Measurements from ENCODE around the gene SPATA24. TPM values are rescaled to one million over a fixed set of nuclear protein-coding genes. Genes with fewer than 3 reads are reported as not detected.
"Not testable (repeated sequence)": the region's sequence is repeated elsewhere in the genome, so short reads cannot be mapped to it uniquely, and the experiment has no call there.

Gene SPATA24
- total RNA-seq, 1 donor from 2014 or later, result 6.2 TPM

- H3K4me1 Mint-ChIP-seq (ENCODE audit: low read depth, unreplicated experiment), result peaks cover 5% of the 10 kb centered on the region
- no peaks in the 10 kb centered on the region for H3K36me3 Mint-ChIP-seq (ENCODE audit: unreplicated experiment)
- no peak overlapping the region for H3K27ac Mint-ChIP-seq (ENCODE audit: unreplicated experiment)
- no peaks in the 10 kb centered on the region for H3K27me3 Mint-ChIP-seq (ENCODE audit: unreplicated experiment)
- H3K4me3 Mint-ChIP-seq (ENCODE audit: unreplicated experiment), result no peak overlapping the region
- DNase-seq, result no peak
- no peak for TF ChIP-seq CTCF (IDR thresholded peaks at IDR 0.05; ENCODE audit: partially characterized antibody, unreplicated experiment)
- no peaks in the 10 kb centered on the region for H3K9me3 Mint-ChIP-seq (ENCODE audit: unreplicated experiment)
Observed at GRCh38 chr5:139445325-139446170, 41.7 kb upstream of the SPATA24 start.

GRCh38 chr5:139443831-139444453 lies 40.1 kb upstream of the SPATA24 start:
- H3K4me1 Mint-ChIP-seq (ENCODE audit: low read depth, unreplicated experiment), result peaks cover 15% of the 10 kb centered on the region
- no peak for TF ChIP-seq CTCF (IDR thresholded peaks at IDR 0.05; ENCODE audit: partially characterized antibody, unreplicated experiment)
- H3K36me3 Mint-ChIP-seq (ENCODE audit: unreplicated experiment), result no peaks in the 10 kb centered on the region
- DNase-seq, result no peak
- H3K27me3 Mint-ChIP-seq (ENCODE audit: unreplicated experiment), result peaks cover 7% of the 10 kb centered on the region
- H3K27ac Mint-ChIP-seq (ENCODE audit: unreplicated experiment), result no peak overlapping the region
- H3K4me3 Mint-ChIP-seq (ENCODE audit: unreplicated experiment), result no peak overlapping the region
- H3K9me3 Mint-ChIP-seq (ENCODE audit: unreplicated experiment), result peaks cover 6% of the 10 kb centered on the region

DNA sequence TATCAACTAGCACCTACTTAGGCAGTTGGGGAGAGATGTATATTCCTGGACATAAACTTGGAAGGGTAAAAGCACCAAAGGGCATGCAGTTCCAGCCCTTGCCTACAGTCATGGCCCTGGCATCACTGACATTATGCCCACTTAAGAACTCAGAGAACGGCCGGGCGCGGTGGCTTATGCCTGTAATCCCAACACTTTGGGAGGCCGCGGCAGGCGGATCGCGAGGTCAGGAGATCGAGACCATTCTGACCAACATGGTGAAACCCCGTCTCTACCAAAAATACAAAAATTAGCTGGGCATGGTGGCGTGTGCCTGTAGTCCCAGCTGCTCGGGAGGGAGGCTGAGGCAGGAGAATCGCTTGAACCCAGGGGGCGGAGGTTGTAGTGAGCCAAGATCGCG lies 36.5 kb upstream of the SPATA24 start:
- H3K9me3 Mint-ChIP-seq (ENCODE audit: unreplicated experiment); H3K4me3 Mint-ChIP-seq (ENCODE audit: unreplicated experiment); DNase-seq; H3K36me3 Mint-ChIP-seq (ENCODE audit: unreplicated experiment); H3K27me3 Mint-ChIP-seq (ENCODE audit: unreplicated experiment): not testable (repeated sequence)
- Mint-ChIP-seq H3K4me1 (ENCODE audit: low read depth, unreplicated experiment) (peaks cover 22% of the 10 kb centered on the region), H3K27ac (ENCODE audit: unreplicated experiment) (peak overlapping the region; percentile 100)

DNA sequence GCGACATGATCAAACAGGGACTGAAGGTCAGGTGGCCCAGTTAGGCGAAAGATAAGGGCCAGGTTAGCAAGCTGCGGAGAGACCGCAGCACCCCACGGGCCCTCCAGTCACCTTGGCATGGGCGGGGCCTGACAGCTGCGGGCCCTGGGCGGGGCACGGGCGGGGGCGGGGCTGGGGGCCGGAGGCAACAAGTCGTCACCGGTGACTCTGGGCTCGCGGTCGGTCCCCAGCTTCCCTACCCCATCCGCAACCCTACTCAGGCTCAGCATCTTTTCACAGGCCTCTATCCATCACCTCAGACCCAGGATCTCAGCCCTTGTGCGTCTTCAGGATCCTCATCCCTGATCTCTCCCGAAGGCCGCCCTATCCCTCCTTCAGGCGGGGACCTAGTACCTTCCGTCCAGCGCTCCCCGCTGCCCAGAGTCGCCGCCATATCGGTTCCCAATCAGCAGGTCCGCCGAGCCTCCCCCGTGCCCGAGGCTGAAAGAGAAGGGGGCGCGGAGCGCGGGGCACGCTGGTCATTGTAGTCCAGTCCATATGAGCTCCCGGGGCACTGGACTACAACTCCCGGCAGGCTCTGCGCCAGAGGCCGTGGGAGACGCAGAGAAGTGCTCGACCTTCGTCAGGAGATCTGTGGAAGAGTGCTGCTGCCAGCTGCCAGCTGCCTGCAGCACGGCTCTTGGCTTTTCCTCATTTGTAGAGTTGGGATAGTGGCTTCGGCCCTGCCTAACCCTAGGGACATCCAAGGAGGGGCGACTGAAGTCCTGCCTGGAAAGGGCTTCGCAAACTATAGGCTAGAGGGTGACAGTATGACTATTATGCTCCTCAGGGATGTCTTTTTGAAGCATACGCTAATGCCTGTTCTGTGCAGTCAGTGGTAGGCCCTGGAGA lies 35.4 kb upstream of the SPATA24 start, which contains the start of gene DNAJC18:
Gene DNAJC18 (minus strand): TSS at position 513 of the 891 bp plus-strand sequence. CDS start 80 bp downstream, at position 433.
- TF ChIP-seq CTCF (IDR thresholded peaks at IDR 0.05; ENCODE audit: partially characterized antibody, unreplicated experiment), result no peak

DNA sequence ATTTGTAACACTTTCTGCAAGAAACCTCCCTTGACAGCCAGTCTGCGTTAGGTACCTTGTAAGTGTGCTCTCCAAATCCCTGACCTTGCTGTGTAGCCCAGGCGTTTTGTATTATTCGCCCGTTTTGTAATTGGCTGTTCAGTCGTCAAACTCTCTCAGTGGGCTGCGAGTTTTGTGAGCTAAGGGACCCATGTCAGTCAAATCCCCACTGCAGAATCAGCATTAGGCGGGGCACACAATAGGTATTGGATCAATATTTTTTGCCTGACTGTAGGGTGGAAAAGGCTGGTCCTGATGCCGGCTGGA lies 34.8 kb upstream of the SPATA24 start:
- peaks cover 20% of the 10 kb centered on the region for H3K4me1 Mint-ChIP-seq (ENCODE audit: low read depth, unreplicated experiment)
- no peaks in the 10 kb centered on the region for H3K36me3 Mint-ChIP-seq (ENCODE audit: unreplicated experiment)
- peaks cover 7% of the 10 kb centered on the region for H3K27me3 Mint-ChIP-seq (ENCODE audit: unreplicated experiment)
- peaks cover 10% of the 10 kb centered on the region for H3K9me3 Mint-ChIP-seq (ENCODE audit: unreplicated experiment)
- H3K4me3 Mint-ChIP-seq (ENCODE audit: unreplicated experiment), result peak overlapping the region; percentile 94
- no peak for DNase-seq
- no peak for TF ChIP-seq CTCF (IDR thresholded peaks at IDR 0.05; ENCODE audit: partially characterized antibody, unreplicated experiment)
- peak overlapping the region; percentile 100 for H3K27ac Mint-ChIP-seq (ENCODE audit: unreplicated experiment)

More for the DNA sequence above, 35.4 kb upstream of the SPATA24 start, which contains the start of gene DNAJC18:
- H3K4me3 Mint-ChIP-seq (ENCODE audit: unreplicated experiment), result peak within 1 kb of the TSS; percentile 94
- H3K27me3 Mint-ChIP-seq (ENCODE audit: unreplicated experiment), result peaks cover 7% of the 10 kb centered on the region
- peak within 1 kb of the TSS; percentile 100 for H3K27ac Mint-ChIP-seq (ENCODE audit: unreplicated experiment)
- peak; percentile 98 for DNase-seq
- H3K36me3 Mint-ChIP-seq (ENCODE audit: unreplicated experiment), result no peaks in the 10 kb centered on the region
- H3K9me3 Mint-ChIP-seq (ENCODE audit: unreplicated experiment), result peaks cover 10% of the 10 kb centered on the region
- H3K4me1 Mint-ChIP-seq (ENCODE audit: low read depth, unreplicated experiment), result peaks cover 22% of the 10 kb centered on the region
